ENCODE results near the gene FIG4.

GRCh38 chr6:109824105-109824504 is 133.0 kb downstream of the FIG4 start:
- TF ChIP-seq RAD21 (CRISPR knock-in tag; IDR thresholded peaks at IDR 0.05) (no peak), POLR2A (IDR thresholded peaks at IDR 0.05; ENCODE audit: insufficient read depth in 1 of 2, low read depth in 2 of 2, low read length in 2 of 2) (no peak), ZNF224 (CRISPR knock-in tag; IDR thresholded peaks at IDR 0.05) (no peak), ZZZ3 (CRISPR knock-in tag; IDR thresholded peaks at IDR 0.05; ENCODE audit: borderline replicate concordance) (no peak), RNF2 (conservative IDR thresholded peaks at IDR 0.05; ENCODE audit: low read depth) (no peak), GRHL1 (CRISPR knock-in tag; conservative IDR thresholded peaks at IDR 0.05) (no peak), CTCF (CRISPR knock-in tag; IDR thresholded peaks at IDR 0.05) (no peak), IRF1 (CRISPR knock-in tag; IDR thresholded peaks at IDR 0.05; ENCODE audit: low read depth) (no peak), NR2F2 (IDR thresholded peaks at IDR 0.05; ENCODE audit: borderline replicate concordance, low read depth) (no peak), HMG20B (CRISPR knock-in tag; conservative IDR thresholded peaks at IDR 0.05) (no peak), ZFP41 (CRISPR knock-in tag; IDR thresholded peaks at IDR 0.05; ENCODE audit: borderline replicate concordance) (no peak), ZNF207 (IDR thresholded peaks at IDR 0.05; ENCODE audit: borderline replicate concordance) (no peak), NR2F6 (IDR thresholded peaks at IDR 0.05) (no peak), NR2F6 (CRISPR knock-in tag; IDR thresholded peaks at IDR 0.05) (no peak)

Measured in HepG2 (cell line).